Measurements from ENCODE around the gene CCDC158. TPM values are rescaled to one million over a fixed set of nuclear protein-coding genes. Genes with fewer than 3 reads are reported as not detected.

The CCDC158 gene
- total and polyA plus RNA-seq, 2 of the 4 experiments (the other 2 are of a cell fraction): not detected

DNA sequence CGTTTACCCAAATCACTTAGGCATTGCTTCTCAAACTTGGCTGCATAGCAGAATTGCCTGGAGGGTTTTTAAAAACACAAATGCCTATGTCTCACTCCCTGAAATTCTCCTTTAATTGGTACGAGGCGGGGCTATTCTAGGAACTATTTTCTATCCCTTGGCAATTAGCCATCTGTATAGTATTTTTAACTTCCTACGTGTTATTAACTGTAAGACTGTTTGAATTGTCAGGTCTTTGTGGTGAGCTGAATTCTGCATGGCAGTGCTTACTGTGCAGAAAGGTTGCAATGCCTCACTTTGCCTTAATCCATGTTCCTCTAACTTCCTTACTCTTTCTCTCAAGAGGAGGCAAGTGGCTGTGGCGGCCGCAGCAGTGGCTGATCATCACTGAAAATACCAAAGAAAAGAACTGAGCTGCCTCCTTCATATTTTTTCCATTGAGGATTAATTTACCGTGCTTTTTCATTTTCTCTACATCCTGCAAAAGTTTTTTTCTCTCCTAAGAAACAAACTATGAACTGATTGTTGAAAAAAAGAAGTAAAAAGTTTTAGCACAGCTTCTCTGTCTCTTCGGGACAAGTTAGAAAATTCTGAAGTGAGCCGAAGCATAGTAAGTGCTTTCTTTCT lies 14.1 kb upstream of the CCDC158 start, which contains the start of gene SHROOM3:
Gene SHROOM3 (plus strand): TSS at position 329 of the 627 bp plus-strand sequence. CDS start 824 bp downstream, outside the sequence.
- intact Hi-C loops (cut with micrococcal nuclease): loop anchor here (5.0 to 10.0 kb wide), 3 partner anchors 317 to 767 kb away; no protein-coding TSS in a partner anchor

More for the DNA sequence above, 14.1 kb upstream of the CCDC158 start, which contains the start of gene SHROOM3:
- Histone ChIP-seq H2AK5ac (ENCODE audit: low read depth, low read length) (no peak within 1 kb of the TSS), H4K8ac (ENCODE audit: low read depth in 2 of 2, low read length in 2 of 2) (no peak within 1 kb of the TSS), H3K4me2 (ENCODE audit: low read depth, low read length) (peak within 1 kb of the TSS; percentile 54; the same call in 1 of the 2 replicates), H2BK15ac (ENCODE audit: low read depth, low read length) (no peak within 1 kb of the TSS), H3K79me1 (ENCODE audit: low read depth in 1 of 2, low read length in 2 of 2) (no peaks in the 10 kb centered on the region), H3K9ac (ENCODE audit: low read depth, low read length) (no peak within 1 kb of the TSS), H4K20me1 (ENCODE audit: insufficient read depth, low read length) (no peaks in the 10 kb centered on the region), H3K14ac (replicated peaks; ENCODE audit: low read depth, low read length) (no peak within 1 kb of the TSS), H3K56ac (ENCODE audit: extremely low read depth, insufficient read depth, low read length) (no peak within 1 kb of the TSS), H3K18ac (ENCODE audit: low read depth, low read length) (no peak within 1 kb of the TSS), H3K4ac (ENCODE audit: low read depth, low read length) (no peak within 1 kb of the TSS), H3K9me1 (ENCODE audit: insufficient read depth, low read length) (no peaks in the 10 kb centered on the region), H3K27ac (ENCODE audit: insufficient read depth, low read length) (no peak within 1 kb of the TSS), H4K5ac (ENCODE audit: low read depth, low read length) (no peak within 1 kb of the TSS), H3K4me1 (ENCODE audit: control insufficient read depth, insufficient read depth, low read length) (no peaks in the 10 kb centered on the region), H3K4me3 (ENCODE audit: insufficient read depth, low read depth, low read length) (no peak within 1 kb of the TSS), H2BK20ac (ENCODE audit: low read depth, low read length) (no peak within 1 kb of the TSS), H3K9me3 (ENCODE audit: control insufficient read depth, insufficient read depth, low read length) (peaks cover 4% of the 10 kb centered on the region), H3K27me3 (ENCODE audit: control insufficient read depth, insufficient read depth, low read length) (peaks cover 33% of the 10 kb centered on the region), H2BK120ac (ENCODE audit: low read depth, low read length) (no peak within 1 kb of the TSS), H2AFZ (replicated peaks; ENCODE audit: low read length, poor library complexity) (no peak within 1 kb of the TSS), H2AK9ac (replicated peaks; ENCODE audit: low read depth, low read length, poor library complexity) (no peak within 1 kb of the TSS), H3K23ac (ENCODE audit: low read depth, low read length) (no peak within 1 kb of the TSS), H2BK5ac (ENCODE audit: low read depth, low read length, poor library complexity, severe bottlenecking) (no peak within 1 kb of the TSS), H3K36me3 (ENCODE audit: control insufficient read depth, insufficient read depth, low read length) (no peaks in the 10 kb centered on the region), H4K91ac (ENCODE audit: insufficient read depth, low read depth, low read length) (no peak within 1 kb of the TSS)
- ChIA-PET CTCF (interaction anchor here (1.3 kb wide), 1 partner anchor 769 kb away, joined by 4 read pairs; no protein-coding TSS in a partner anchor), POLR2A (ENCODE audit: unreplicated experiment) (no interaction called here)
- TF ChIP-seq RFX5 (IDR thresholded peaks at IDR 0.05; ENCODE audit: low read depth, low read length) (no peak), MAZ (IDR thresholded peaks at IDR 0.05; ENCODE audit: borderline replicate concordance, low read depth, low read length) (no peak), SMC3 (IDR thresholded peaks at IDR 0.05; ENCODE audit: low read depth, low read length) (no peak), RAD21 (IDR thresholded peaks at IDR 0.05; ENCODE audit: low read length) (no peak)
- TF ChIP-seq, protein P1, sequence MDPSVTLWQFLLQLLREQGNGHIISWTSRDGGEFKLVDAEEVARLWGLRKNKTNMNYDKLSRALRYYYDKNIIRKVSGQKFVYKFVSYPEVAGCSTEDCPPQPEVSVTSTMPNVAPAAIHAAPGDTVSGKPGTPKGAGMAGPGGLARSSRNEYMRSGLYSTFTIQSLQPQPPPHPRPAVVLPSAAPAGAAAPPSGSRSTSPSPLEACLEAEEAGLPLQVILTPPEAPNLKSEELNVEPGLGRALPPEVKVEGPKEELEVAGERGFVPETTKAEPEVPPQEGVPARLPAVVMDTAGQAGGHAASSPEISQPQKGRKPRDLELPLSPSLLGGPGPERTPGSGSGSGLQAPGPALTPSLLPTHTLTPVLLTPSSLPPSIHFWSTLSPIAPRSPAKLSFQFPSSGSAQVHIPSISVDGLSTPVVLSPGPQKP (IDR thresholded peaks at IDR 0.05; ENCODE audit: borderline replicate concordance, low read depth, low read length): no peak
- BruUV-seq (replicated peaks): no TSS peak
- dilution Hi-C loops (cut with HindIII; ENCODE audit: low sequenced_read_pairs, unreplicated experiment) (no loop called here), in situ Hi-C loops (cut with MboI; ENCODE audit: low sequenced_read_pairs) (loop anchor here (5.0 to 25.0 kb wide), 3 partner anchors 72 to 777 kb away; no protein-coding TSS in a partner anchor)
- WGBS, 2 experiments (ENCODE audit: extremely low coverage in 2 of 2, insufficient read length in 1 of 2): 40% methylated on average over 1 of the region's 9 CpGs; no CpG with 5 or more reads in 1 of the 2 experiments
- DNase-seq (no peak), ATAC-seq (ENCODE audit: low read depth) (no peak)
